ENCODE data around the gene FHIP2A.

The FHIP2A gene

GRCh38 chr10:114819322-114819721, 2.3 kb upstream of the FHIP2A start:
- no peak for DNase-seq (ENCODE audit: low read depth)
- no peak for TF ChIP-seq CTCF (conservative IDR thresholded peaks at IDR 0.05; ENCODE audit: low read length)
- no peak overlapping the region for H3K4me3 ChIP-seq (ENCODE audit: low read length)

GRCh38 chr10:114821915-114822443, 399 bp downstream of the FHIP2A start:
- peak overlapping the region; percentile 66 for H3K4me3 ChIP-seq (ENCODE audit: low read length)
- DNase-seq (ENCODE audit: low read depth): peak; percentile 49
- TF ChIP-seq CTCF (conservative IDR thresholded peaks at IDR 0.05; ENCODE audit: low read length): no peak

GRCh38 chr10:114822444-114823076, 980 bp downstream of the FHIP2A start:
- TF ChIP-seq CTCF (conservative IDR thresholded peaks at IDR 0.05; ENCODE audit: low read length): no peak
- peak overlapping the region; percentile 66 for H3K4me3 ChIP-seq (ENCODE audit: low read length)
- peak; percentile 76 for DNase-seq (ENCODE audit: low read depth)

DNA sequence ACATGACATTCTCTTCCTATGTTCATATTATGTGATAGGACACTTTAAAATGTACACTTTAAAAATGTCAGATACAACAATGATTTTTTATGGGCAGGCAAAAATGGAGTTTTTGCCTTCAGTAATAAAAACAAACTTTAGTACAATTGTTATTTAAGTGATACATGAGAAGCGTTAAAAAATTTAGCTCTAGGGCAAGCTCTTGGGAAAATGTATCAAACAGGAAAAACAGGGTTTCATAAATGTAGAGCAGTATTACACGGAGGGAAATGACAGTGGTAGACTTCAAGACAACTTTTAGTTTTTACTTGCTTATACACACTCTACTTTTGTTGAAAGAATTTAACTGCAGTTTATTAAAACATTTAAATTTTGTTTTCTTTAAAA, 1.5 kb downstream of the FHIP2A start:
- H3K4me3 ChIP-seq (ENCODE audit: low read length): peak overlapping the region; percentile 66
- TF ChIP-seq CTCF (conservative IDR thresholded peaks at IDR 0.05; ENCODE audit: low read length): no peak
- DNase-seq (ENCODE audit: low read depth): peak; percentile 29

GRCh38 chr10:114824391-114824790, 2.8 kb downstream of the FHIP2A start:
- no peak for DNase-seq (ENCODE audit: low read depth)
- TF ChIP-seq CTCF (conservative IDR thresholded peaks at IDR 0.05; ENCODE audit: low read length): no peak
- no peak overlapping the region for H3K4me3 ChIP-seq (ENCODE audit: low read length)

DNA sequence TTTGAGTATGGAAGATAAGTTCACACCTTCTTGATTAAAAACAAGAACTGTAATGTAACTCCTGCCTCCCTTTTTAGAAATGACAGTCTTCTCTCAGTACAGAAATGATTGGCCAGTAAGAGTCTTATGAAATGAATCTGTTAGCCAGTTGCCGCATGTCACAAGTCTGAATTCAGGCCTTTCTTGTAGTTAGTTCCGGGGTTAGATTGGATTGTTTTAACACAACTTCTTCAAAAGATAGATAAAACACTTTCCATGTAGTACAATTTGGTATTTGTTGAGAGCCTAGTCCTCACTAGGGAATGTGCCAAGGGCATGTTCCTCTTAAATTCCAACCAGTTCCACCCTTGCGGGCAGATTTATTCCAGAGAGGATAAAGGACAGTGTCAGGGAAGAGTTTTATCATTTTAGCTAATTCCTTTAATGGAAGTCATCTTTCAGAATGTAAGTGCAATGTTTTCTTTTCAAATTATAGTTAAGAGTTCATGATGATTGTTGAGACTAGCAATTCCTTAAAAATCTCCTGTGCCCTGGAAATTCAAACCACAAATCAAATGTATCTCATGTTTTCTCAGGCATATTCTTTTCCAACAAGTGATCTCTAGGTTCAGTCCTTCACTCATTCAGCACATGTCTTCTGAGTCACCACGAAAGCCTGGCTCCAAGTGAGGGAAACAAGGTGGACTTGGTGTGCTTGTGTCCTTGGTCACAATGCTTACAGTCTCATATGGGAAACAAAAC, 4.1 kb downstream of the FHIP2A start:
- peak; percentile 85 for DNase-seq (ENCODE audit: low read depth)
- TF ChIP-seq CTCF (conservative IDR thresholded peaks at IDR 0.05; ENCODE audit: low read length): no peak
- no peak overlapping the region for H3K4me3 ChIP-seq (ENCODE audit: low read length)
